ENCODE measurements around the gene IQCE. TPM values are rescaled to one million over a fixed set of nuclear protein-coding genes. Genes with fewer than 3 reads are reported as not detected.

IQCE gene
- total and polyA plus RNA-seq, 8 donors, result 14.7 to 25.1 (median 19.1) TPM

- no peak overlapping the region for H3K27ac ChIP-seq
- peaks cover 0 to 34% of the 10 kb centered on the region in 2 donors for H3K36me3 ChIP-seq
- peak in 1 of 4 donors; percentile 74 for DNase-seq
- peaks cover 5 to 49% of the 10 kb centered on the region in 2 donors for H3K4me1 ChIP-seq
- ATAC-seq, result no peak
- no peak for TF ChIP-seq CTCF (IDR thresholded peaks at IDR 0.05)
- H3K4me3 ChIP-seq, result no peak overlapping the region
- H3K9me3 ChIP-seq, result no peaks in the 10 kb centered on the region
- intact Hi-C loops (cut with DNase I), result no loop called here
- no peaks in the 10 kb centered on the region for H3K27me3 ChIP-seq
Observed at GRCh38 chr7:2605608-2606538, 47.1 kb downstream of the IQCE start.

GRCh38 chr7:2606539-2606936 lies 47.8 kb downstream of the IQCE start:
- ATAC-seq (no peak), DNase-seq (no peak)
- no peak overlapping the region for H3K4me3 ChIP-seq
- H3K27me3 ChIP-seq, result no peaks in the 10 kb centered on the region
- peak overlapping the region in 1 of 2 donors; percentile 92 for H3K27ac ChIP-seq
- H3K36me3 ChIP-seq, result peaks cover 0 to 28% of the 10 kb centered on the region in 2 donors
- no peak for TF ChIP-seq CTCF (IDR thresholded peaks at IDR 0.05)
- H3K9me3 ChIP-seq, result no peaks in the 10 kb centered on the region
- H3K4me1 ChIP-seq, result peaks cover 5 to 49% of the 10 kb centered on the region in 2 donors
- intact Hi-C loops (cut with DNase I), result no loop called here

GRCh38 chr7:2607122-2607922 lies 48.5 kb downstream of the IQCE start:
- DNase-seq, result no peak
- intact Hi-C loops (cut with DNase I), result no loop called here

GRCh38 chr7:2607923-2608904 lies 49.4 kb downstream of the IQCE start:
- peak overlapping the region in 1 of 2 donors; percentile 23 for H3K4me3 ChIP-seq
- no peaks in the 10 kb centered on the region for H3K9me3 ChIP-seq
- H3K4me1 ChIP-seq, result peaks cover 5 to 37% of the 10 kb centered on the region in 2 donors
- intact Hi-C loops (cut with DNase I), result no loop called here
- TF ChIP-seq CTCF (IDR thresholded peaks at IDR 0.05), result no peak
- peaks cover 0 to 22% of the 10 kb centered on the region in 2 donors for H3K36me3 ChIP-seq
- H3K27me3 ChIP-seq, result no peaks in the 10 kb centered on the region
- H3K27ac ChIP-seq, result peak overlapping the region; percentile 50 to 92
- ATAC-seq (peak; percentile 4), DNase-seq (no peak)

More at GRCh38 chr7:2607122-2607922, 48.5 kb downstream of the IQCE start:
- Histone ChIP-seq H3K4me3 (no peak overlapping the region), H3K27me3 (no peaks in the 10 kb centered on the region), H3K36me3 (peaks cover 0 to 22% of the 10 kb centered on the region in 2 donors), H3K9me3 (no peaks in the 10 kb centered on the region), H3K27ac (peak overlapping the region; percentile 50 to 92), H3K4me1 (peaks cover 5 to 46% of the 10 kb centered on the region in 2 donors)
- peak; percentile 49 for ATAC-seq
- TF ChIP-seq CTCF (IDR thresholded peaks at IDR 0.05), result no peak

All from left lung (tissue), 10 donors.